Esophagus squamous epithelium (tissue), 4 donors: Measurements from ENCODE around the gene ATP9B.

Source experiments
- CTCF ChIP-seq, 6 experiments: fragments of 450-650 bp in 4 of 6; fragments of 200-600 bp in 2 of 6; sonication (generic) in 2 of 6; IDR thresholded peaks; one replicate each; pipeline ENCODE4 v1.5.1; 2016 to 2019; ENCODE audit warnings: antibody characterized with exemption in 6 of 6, mild to moderate bottlenecking in 4 of 6, moderate library complexity in 4 of 6
- POLR2A ChIP-seq, 4 donors: fragments of 450-650 bp; IDR thresholded peaks; one replicate each; pipeline ENCODE4 v1.6.1; 2017; ENCODE audit warnings: antibody characterized with exemption in 4 of 4, mild to moderate bottlenecking in 4 of 4, moderate library complexity in 3 of 4

- no peak for TF ChIP-seq CTCF (IDR thresholded peaks at IDR 0.05)
- no peak for TF ChIP-seq POLR2A (IDR thresholded peaks at IDR 0.05)
Observed at GRCh38 chr18:79373736-79374135, 304.5 kb downstream of the ATP9B start.
